Measurements from ENCODE around the gene ASB1. TPM values are rescaled to one million over a fixed set of nuclear protein-coding genes. Genes with fewer than 3 reads are reported as not detected.

Gene ASB1
- total RNA-seq, 1 donor = 45.5 TPM

DNA sequence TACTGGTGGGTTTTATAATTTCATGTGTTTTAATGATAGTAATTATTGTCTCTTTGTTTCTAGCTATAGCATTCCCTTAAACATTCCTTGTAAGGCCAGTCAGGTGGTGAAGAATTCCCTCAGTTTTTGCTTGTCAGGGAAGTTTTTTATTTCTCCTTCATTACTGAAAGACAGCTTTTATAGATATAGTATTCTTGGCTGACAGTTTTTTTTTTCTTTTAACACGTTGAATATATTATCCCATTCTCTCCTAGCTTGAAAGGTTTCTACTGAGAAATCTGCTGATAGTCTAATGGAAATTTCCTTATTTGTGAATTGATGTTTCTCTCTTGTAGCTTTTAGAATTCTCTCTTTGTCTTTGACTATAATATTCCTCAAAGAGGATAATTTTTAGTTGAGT is 46.8 kb downstream of the ASB1 start:
- TF ChIP-seq, protein P1, sequence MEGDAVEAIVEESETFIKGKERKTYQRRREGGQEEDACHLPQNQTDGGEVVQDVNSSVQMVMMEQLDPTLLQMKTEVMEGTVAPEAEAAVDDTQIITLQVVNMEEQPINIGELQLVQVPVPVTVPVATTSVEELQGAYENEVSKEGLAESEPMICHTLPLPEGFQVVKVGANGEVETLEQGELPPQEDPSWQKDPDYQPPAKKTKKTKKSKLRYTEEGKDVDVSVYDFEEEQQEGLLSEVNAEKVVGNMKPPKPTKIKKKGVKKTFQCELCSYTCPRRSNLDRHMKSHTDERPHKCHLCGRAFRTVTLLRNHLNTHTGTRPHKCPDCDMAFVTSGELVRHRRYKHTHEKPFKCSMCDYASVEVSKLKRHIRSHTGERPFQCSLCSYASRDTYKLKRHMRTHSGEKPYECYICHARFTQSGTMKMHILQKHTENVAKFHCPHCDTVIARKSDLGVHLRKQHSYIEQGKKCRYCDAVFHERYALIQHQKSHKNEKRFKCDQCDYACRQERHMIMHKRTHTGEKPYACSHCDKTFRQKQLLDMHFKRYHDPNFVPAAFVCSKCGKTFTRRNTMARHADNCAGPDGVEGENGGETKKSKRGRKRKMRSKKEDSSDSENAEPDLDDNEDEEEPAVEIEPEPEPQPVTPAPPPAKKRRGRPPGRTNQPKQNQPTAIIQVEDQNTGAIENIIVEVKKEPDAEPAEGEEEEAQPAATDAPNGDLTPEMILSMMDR (IDR thresholded peaks at IDR 0.05; ENCODE audit: insufficient read depth, low read length) = no peak
- DNase-seq (ENCODE audit: low read depth) = no peak
- no peak overlapping the region for H3K4me3 ChIP-seq (ENCODE audit: low read depth, low read length)

DNA sequence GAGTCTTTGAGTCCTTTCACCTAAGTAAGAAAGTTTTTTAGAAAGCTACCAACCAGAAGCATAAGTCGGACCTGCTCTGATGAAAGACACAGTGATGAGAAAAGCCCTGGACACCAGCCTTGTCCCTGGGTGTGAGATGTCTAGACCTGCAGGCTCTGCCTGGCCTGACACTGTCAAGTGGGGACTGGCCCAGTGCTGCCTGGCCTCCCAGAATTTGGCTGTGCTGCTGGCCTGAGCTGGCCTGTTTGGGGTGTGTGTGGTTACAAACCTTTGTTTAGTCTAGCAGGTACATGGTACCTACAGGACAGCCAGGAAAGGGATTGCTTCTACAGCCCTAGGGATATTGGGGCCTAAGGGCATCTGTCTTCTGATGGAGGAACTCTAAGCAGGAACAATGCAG is 48.3 kb downstream of the ASB1 start:
- H3K4me3 ChIP-seq (ENCODE audit: low read depth, low read length) = no peak overlapping the region
- no peak for DNase-seq (ENCODE audit: low read depth)
- TF ChIP-seq, protein P1 (IDR thresholded peaks at IDR 0.05; ENCODE audit: insufficient read depth, low read length) = no peak

DNA sequence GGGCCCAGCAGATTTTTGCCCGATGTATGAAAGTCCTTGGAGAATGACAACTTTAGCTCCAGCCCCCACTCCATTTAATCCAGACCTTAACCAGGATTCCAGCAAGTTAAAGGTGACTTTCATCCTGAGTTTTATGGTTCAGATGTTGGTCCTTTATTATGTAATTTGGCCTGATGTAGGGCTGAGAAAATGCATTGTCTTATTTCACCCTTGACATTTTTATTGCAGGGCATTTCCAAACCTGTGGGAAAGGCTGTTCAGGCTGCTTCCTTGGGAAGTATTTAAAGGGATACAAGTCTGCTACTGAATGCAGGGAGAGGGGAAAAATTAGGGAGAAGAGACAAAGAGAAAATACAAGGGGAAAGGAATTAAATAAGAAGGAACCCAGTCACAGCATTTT is 48.8 kb downstream of the ASB1 start:
- no peak for DNase-seq (ENCODE audit: low read depth)
- TF ChIP-seq, protein P1 (IDR thresholded peaks at IDR 0.05; ENCODE audit: insufficient read depth, low read length) = no peak
- H3K4me3 ChIP-seq (ENCODE audit: low read depth, low read length) = no peak overlapping the region

DNA sequence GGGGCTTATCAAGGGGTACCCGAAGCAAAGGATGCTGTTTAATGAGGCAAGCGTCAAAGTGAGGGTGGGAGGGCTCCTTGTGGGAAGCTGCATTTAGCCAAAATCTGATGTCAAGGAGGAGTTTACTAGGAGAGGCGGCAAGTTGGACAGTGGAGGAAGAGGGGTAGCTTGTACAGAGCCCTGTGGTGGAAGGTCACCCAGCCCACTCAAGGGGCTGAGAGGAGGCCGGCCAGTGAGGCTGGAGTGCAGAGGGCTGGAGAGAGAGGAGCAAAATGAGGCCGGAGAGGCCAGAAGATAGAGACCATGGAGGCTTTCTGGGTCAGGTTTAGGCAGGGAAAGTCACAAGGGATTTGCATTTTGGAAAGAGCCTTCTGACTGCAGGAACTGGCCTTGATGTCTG is 49.5 kb downstream of the ASB1 start:
- DNase-seq (ENCODE audit: low read depth) = no peak
- TF ChIP-seq, protein P1 (IDR thresholded peaks at IDR 0.05; ENCODE audit: insufficient read depth, low read length) = no peak
- H3K4me3 ChIP-seq (ENCODE audit: low read depth, low read length) = no peak overlapping the region

DNA sequence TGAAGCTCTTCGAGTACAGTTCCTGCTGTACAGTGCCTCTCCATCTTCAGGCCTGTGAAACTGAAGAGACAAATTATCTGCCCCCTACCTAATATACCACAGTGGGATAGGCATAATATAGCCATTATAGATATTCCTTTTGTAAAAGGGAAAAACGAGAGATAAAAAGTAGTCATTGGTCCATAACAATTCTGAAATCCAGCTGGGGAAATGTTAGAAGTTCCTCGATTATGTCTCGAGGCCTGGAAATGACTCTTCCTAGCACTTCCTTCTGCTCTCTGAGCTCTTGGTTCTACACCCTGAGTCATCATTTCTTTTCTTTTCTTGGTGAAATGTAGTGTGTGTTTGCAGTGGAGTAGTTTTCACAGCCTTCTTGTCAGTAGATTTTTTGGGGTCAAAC is 51.5 kb downstream of the ASB1 start:
- no peak overlapping the region for H3K4me3 ChIP-seq (ENCODE audit: low read depth, low read length)
- TF ChIP-seq, protein P1 (IDR thresholded peaks at IDR 0.05; ENCODE audit: insufficient read depth, low read length) = no peak
- DNase-seq (ENCODE audit: low read depth) = no peak

DNA sequence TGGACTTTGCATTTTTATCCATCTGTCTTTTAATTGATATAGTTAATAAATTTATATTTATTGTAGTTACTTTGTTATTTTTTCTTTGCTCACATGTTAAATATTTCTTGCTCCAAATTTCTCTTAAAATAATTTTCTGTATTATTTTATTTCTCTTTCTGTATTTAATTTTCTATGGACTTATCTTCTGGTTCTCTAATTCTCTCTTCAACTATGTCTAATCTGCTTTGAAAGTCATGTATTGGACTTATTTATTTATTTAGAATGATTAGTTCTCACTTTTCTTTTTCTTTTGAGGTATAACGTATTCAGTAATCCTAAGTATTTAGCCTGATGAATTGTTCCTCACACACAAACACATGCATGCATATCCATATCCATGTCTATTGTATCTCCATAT is 53.1 kb downstream of the ASB1 start:
- no peak overlapping the region for H3K4me3 ChIP-seq (ENCODE audit: low read depth, low read length)
- TF ChIP-seq, protein P1 (IDR thresholded peaks at IDR 0.05; ENCODE audit: insufficient read depth, low read length) = no peak
- no peak for DNase-seq (ENCODE audit: low read depth)

DNA sequence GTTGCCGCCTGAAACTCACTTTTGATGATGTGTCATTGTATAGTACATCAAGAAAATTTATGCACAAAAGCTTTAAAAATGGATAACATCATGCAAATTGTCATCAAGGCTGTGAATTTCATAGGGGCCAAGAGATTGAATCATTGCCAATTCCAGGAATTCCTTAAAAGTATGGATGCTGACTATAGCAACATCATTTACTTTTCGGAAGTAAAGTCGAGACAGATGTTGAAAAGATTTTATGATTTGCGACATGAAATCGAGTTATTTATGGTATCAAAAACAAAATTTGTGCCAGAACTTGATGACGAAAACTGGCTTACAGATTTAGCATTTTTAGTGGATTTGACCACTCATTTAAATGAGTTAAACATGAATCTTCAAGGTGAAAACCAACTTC is 56.3 kb downstream of the ASB1 start:
- H3K4me3 ChIP-seq (ENCODE audit: low read depth, low read length) = no peak overlapping the region
- DNase-seq (ENCODE audit: low read depth) = no peak
- TF ChIP-seq, protein P1 (IDR thresholded peaks at IDR 0.05; ENCODE audit: insufficient read depth, low read length) = no peak

Data from fibroblast of the aortic adventitia (primary cell).